ENCODE results near the gene STPG3. TPM values are rescaled to one million over a fixed set of nuclear protein-coding genes. Genes with fewer than 3 reads are reported as not detected.

The STPG3 gene
- total RNA-seq, result not detected in 2 replicates
- polyA plus RNA-seq (2012), result 0.42 TPM

DNA sequence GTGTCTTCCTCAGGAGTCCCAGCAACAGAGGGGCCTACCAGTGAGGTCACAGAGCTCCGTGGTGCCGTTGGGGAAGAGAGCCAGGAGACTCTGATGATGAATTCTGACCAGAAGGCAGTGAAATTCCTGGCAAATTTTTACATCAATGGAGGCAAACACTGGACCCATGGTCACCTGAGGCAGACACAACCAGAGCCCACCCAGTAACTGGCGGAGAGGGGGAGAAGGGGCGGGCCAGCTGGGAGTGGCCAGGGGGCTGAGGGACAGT, at the start of gene STPG3:
Gene STPG3 (plus strand): TSS at position 93 of the 268 bp plus-strand sequence. CDS start 1 bp downstream, at position 94.
- no peak for DNase-seq (ENCODE audit: low read depth)

DNA sequence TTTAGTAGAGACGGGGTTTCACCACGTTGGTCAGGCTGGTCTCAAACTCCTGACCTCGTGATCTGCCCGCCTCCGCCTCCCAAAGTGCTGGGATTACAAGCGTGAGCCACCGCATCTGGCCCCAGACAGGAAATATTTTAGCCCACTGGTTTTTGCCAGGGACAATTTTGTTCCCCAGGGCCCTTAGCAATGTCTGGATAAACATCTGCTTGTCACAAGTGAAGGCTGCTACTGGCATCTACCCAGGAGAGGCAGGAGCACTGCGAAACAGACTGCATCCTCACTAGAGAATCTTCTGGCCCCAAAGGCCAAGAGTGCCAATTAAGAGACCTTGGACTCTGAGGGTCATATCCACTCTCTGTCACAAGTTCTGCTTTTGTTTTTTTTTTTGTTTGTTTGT, 48.1 kb upstream of the STPG3 start:
- DNase-seq (ENCODE audit: low read depth), result no peak

DNA sequence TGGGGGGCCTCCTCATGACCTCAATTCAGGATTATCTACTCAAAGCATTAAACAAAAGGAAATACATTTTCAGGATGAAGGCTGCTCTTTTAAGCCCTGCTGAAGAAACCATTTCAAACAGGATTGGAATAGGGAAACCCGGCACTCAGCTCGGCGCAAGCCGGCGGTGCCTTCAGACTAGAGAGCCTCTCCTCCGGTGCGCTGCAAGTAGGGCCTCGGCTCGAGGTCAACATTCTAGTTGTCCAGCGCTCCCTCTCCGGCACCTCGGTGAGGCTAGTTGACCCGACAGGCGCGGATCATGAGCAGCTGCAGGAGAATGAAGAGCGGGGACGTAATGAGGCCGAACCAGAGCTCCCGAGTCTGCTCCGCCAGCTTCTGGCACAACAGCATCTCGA, 46.4 kb upstream of the STPG3 start:
- no peak for DNase-seq (ENCODE audit: low read depth)

- DNase-seq (ENCODE audit: low read depth), result peak; percentile 86
Observed at GRCh38 chr9:137205126-137206069, 45.7 kb upstream of the STPG3 start, which contains the start of the genes NDOR1 and TMEM203. Gene NDOR1 (plus strand): TSS chr9:137205700. CDS start chr9:137205778, 78 bp downstream. Gene TMEM203 (minus strand): TSS chr9:137205648. CDS start chr9:137205414, 234 bp downstream.

- DNase-seq (ENCODE audit: low read depth), result no peak
Observed at GRCh38 chr9:137206602-137207001, 44.5 kb upstream of the STPG3 start.

- DNase-seq (ENCODE audit: low read depth), result no peak
Observed at GRCh38 chr9:137211532-137211931, 39.6 kb upstream of the STPG3 start.

GRCh38 chr9:137212520-137212919, 38.6 kb upstream of the STPG3 start:
- no peak for DNase-seq (ENCODE audit: low read depth)

DNA sequence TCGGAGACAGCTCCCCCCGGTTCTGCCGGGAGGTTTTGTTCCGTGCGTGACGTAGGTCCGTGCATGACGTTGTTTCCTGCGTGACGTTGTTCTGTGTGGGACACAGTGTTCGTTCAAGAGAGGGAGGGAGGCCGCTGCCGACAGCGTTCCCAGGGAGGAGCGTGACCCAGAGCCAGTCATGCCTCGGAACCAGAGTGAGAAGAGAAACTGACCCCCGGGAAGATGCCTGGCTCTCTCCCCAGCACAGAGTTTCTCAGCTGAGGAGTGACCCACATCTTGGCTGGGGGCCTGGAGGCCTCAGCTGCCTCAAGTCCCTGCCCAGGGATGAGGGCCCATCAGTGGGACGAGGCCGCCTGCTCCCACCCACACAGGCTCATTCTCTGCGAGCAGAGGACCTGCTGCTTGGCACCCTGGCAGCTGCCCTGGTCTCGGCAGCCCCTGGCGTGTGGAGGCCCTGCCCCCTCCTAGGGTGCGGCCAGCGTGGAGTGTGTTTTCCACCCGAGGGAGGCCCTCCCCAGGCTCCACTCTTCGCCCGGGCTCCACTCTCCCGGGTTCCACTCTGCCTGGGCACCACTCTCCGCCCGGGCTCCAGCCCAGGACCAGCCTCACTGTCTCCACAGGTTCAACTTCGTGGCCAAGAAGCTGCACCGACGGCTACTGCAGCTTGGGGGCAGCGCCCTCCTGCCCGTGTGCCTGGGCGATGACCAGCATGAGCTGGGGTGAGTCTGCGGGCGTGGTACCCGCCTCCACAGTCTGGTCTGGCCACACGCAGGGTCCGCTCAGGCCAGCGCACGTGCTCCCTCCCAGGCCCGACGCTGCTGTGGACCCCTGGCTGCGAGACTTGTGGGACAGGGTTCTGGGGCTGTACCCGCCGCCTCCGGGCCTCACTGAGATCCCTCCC, 37.7 kb upstream of the STPG3 start:
- DNase-seq (ENCODE audit: low read depth), result no peak

- no peak for DNase-seq (ENCODE audit: low read depth)
Observed at GRCh38 chr9:137214620-137215019, 36.5 kb upstream of the STPG3 start.

GRCh38 chr9:137215196-137215986, 35.7 kb upstream of the STPG3 start:
- DNase-seq (ENCODE audit: low read depth), result no peak

DNA sequence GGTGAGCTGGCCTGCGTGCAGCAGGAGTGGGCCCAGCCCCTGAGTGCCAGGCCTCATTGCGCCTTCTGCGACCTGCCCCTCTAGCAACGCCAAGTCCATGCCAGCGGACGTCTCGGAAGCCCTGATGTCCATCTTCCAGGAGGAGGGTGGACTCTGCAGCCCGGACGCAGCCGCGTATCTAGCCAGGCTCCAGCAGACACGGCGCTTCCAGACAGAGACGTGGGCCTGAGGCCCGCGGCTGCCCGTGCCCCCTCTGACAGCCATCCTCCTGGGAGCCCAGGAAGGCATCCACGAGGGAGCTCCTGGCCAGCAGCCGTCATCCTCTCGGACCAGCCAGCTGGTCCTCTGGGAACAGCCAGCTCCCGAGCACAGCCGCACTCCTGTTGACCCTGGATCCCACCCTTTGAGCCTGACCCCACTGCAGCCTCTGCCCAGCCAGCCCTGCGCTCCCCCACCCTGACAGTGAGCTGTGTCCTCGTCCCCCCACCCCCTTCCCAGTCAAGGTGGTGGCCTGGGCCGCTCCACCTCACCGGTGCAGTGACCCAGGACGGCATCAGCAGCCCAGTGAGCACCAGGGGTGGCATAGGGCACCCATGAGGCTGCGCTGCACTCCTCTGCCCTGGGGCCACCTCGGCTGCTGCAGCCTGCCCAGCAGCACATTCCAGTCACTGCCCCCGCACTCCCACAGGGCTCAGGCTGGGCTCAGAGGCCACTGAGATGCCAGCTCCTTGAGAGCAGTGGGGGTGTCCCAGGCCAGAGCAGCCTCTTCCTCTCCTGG, 34.7 kb upstream of the STPG3 start:
- no peak for DNase-seq (ENCODE audit: low read depth)

DNA sequence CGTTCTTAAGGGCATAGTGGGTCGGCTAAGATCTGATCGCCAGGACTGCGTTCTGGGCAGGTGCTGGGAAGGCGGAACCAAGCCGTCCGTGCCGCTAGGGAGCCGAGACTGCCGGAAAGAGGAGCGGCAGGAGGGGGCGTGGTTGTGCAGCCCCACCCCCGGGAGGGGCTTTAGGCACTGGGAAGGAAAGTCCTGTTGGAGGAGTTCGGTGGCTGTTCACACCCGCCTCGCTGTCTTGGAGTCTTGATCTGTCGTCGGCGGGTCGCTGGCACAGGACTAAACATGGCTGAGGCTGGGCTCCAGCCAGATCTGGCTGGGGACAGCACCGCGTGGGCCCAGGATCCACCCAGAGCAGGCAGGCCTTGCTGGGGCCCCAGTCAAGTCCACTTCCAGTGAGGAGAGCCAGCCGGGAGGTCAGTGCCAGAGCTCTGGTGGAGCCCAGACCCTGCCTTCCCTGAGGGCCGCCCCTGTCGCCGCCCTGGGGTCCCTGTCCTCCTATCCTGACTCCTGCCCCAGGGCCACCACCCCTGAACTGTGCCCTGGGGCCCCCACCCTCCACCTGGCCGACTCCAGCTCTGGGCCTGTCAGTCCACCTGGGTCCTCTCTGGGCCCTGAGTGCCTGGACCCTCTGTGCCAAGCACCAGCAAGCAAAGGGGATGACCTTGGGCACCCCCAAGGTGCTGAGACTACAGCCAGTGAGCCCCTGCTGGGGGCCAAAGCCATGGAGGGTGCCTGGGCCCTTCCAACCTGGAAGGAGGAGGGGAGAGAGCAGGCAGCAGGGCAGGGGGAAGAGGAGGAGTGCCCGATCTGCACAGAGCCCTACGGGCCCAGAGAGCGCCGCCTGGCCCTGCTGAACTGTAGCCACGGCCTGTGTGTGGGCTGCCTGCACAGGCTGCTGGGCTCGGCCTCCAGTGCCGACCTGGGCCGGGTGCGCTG, 33.5 kb upstream of the STPG3 start:
- no peak for DNase-seq (ENCODE audit: low read depth)

GRCh38 chr9:137218212-137218753, 32.8 kb upstream of the STPG3 start:
- no peak for DNase-seq (ENCODE audit: low read depth)

GRCh38 chr9:137218754-137219271, 32.3 kb upstream of the STPG3 start:
- DNase-seq (ENCODE audit: low read depth), result no peak

DNA sequence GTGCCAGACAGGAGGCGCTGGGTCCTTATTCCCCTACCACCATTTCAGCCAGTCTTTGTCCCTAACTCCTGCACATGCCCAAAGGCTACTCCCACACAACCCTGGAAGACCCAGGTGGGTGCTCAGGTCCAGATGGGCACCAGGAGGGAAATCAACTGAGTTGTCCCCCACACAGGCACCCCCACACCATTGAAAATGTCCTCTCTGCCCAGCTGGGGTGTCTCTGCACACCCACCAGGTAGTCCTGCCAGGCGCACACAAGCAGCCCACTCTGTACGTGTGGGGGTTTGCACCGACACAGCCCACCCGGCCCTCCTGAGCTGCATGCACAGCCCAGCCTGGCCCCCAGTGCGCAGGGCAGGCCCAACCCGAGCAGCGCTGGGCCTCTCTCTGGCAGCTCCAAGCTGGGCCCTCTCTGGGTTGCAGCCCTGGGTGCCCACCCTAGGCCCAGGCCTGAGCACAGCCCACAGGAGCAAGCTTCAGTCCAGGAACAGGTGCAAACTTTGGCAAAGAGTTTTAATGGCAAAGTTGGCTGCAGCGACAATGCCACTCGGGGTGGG, 31.2 kb upstream of the STPG3 start:
- no peak for DNase-seq (ENCODE audit: low read depth)

DNA sequence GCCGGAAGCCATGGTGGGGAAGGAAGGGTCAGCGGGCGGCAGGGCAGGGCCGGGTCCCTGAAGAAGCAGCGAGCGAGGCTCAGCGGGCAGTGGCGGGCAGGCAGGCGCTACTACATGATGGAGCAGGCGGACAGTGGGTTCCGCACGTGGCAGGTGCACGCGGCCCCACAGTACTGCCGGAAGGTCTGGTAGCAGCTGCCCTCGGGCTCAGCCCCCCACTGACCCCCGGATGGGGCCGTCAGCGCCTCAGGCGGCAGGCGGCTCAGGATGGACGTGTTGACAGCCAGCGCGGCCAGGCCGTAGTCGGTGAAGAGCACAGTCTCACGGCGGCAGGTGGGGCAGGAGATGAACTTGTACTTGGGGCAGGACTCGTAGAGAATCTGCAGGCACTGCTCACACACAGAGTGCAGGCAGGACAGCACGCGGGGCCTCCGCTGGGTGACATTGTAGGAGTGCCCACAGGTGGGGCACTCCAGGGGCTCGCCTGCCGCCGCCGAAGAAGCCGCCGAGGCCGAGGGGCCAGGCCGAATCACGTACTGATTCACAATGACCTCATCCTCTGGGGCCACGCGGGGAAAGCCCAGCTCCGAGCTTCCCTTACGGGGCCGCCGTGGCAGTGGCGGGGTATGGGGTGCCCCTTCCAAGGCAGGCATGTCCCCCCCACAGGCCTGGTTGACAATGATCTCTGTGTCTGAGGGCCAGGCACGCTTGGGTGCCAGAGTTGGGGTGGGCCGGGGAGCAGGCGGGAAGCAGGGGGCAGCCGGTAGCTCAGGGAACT, 30.6 kb upstream of the STPG3 start:
- DNase-seq (ENCODE audit: low read depth), result no peak

DNA sequence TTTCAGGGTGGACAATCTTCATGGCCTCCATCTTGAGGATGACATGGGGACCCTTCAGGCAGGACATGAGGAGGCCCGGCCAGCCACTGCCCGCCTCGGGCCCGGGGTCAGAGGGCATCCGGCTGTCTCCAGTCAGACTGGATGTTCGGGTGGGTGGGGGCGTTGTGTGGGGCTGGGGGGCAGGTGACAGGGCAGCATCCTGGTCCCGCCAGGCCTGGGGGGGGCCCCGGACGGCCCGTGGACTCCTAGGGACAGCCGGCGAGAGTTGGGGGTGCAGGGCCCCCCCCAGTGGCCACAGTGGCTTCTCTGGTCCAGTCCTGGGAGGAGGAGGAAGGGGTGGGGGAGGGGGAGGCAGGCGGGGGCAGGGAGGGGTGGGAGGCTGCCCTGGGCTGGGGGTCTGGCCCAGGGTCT, 30.0 kb upstream of the STPG3 start:
- no peak for DNase-seq (ENCODE audit: low read depth)
